Stimulated activated CD4-positive, alpha-beta T cell treated with anti-CD3 and anti-CD28 coated beads, Interleukin-15, amount 100 ng/mL, for 1 hour (primary cell): ENCODE measurements around the gene SENP1.
"Not testable (repeated sequence)": the region's sequence is repeated elsewhere in the genome, so short reads cannot be mapped to it uniquely, and the experiment has no call there.

Experiments
- DNase-seq, 2 donors: peaks; one replicate each; pipeline ENCODE4 v3.0.0-alpha.2; 2020; ENCODE audit warnings: low read depth in 1 of 2, low spot score in 1 of 2

Gene SENP1

DNA sequence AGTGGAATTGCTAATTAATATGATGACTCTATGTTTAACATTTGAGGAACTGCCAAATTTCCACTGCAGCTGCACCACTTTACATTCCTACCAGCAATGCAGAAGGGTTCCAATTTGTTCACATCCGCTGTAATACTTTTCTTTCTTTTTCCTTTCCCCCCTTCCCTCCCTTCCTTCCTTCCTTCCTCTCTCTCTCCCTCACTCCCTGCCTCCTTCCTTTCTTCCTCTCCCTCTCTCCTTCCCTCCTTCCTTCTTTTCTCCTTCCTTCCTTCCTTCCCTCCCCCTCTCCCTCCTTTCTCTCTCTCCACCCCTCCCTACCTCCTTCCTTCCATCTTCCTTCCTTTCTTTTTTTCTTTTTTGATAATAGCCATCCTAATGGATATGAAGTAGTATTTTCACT, 10.1 kb upstream of the SENP1 start:
- DNase-seq = no peak

DNA sequence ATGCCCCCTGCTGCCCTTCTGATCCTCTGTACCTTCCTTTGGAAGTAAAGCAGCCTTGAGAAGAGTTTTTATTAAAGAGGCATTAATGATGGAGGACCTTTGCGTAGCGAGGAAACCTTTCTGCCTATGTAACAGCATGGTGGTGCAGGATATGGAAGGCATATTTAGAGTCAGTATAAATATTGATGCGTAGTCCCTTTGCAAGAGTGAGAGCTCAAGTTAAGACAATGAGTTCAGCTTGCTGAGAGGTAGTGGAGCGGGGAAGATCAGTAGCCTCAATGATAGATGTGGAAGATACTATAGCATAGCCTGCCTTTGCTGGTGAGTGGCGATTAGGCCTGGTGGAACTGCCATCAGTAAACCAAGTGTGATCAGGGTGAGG, 5.4 kb upstream of the SENP1 start:
- not testable (repeated sequence) for DNase-seq

DNA sequence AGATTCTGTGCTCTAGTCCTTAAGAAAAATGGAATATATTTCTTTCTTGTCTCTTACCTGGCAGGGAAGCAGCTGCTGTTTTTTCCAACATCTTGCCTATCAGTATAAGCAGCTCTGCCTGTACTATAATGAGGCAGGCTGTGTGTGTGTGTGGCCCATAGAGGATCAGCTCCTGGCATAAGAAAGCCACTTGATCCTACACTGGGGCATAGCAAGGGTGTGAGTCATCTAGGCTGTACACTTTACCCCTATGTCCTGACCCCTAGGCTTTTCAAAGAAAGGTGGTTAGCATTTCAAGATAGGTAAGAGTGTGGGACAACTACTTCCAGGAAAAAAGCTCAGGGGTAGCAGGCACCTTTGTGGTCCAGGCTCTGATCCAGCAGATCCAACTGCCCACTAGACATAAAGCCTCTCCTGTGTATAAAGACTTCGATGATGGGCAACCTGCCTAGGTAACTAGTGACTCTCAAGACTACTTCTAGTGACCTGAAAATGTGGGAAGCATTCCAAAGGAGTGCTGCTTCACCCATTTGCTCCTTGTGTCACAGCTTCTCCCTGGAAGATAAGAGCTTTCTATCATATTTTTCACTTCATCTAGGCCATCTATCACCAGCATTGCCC, 4.9 kb upstream of the SENP1 start:
- no peak for DNase-seq

- DNase-seq = no peak
Measured at GRCh38 chr12:48109424-48109823, 3.5 kb upstream of the SENP1 start.

DNA sequence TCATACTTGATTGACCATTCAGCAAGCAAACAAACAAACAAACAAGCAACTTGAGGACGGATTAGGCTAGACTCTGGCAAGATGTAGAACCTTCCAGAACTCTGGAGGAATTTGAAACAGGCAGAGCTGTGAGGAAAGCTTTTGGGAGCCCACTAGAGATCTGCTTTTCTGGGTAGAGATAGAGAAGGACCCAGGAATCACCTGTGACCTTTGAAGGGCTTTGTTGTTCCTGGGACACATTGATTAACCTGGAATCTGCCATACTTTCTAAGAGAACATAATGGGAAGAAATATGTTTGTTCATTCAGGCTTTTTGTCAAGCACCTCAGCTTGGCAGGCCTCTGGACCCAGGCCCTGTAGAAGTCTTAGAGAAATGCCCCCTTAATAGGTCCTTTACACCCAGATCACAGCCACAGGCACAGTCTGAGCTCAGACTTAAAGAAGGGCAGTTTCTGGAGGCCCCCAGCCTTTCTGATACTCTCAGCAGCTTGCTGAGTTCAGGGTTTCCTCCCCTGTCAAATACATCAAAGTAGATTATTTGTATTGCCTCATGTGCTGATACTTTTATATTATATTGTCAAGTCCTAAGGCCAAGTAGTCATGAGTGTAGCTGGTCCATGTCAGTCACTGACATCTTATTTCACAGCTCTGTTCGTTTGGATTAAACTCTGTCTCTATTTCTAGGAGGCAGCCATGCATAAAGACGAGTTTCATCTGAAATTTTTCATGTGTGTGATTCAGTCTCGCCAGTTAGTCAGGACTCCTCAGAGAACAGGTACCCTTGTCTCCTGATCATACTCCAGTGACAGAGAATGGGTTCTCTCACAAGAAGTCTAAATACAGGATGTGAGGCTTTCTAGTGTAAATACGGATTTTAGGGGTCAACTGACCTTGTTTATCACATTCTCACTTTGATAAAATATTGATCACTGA, 1.1 kb upstream of the SENP1 start:
- no peak for DNase-seq

- peak; percentile 14 to 40 for DNase-seq
Measured at GRCh38 chr12:48105321-48105866, 485 bp downstream of the SENP1 start.

DNA sequence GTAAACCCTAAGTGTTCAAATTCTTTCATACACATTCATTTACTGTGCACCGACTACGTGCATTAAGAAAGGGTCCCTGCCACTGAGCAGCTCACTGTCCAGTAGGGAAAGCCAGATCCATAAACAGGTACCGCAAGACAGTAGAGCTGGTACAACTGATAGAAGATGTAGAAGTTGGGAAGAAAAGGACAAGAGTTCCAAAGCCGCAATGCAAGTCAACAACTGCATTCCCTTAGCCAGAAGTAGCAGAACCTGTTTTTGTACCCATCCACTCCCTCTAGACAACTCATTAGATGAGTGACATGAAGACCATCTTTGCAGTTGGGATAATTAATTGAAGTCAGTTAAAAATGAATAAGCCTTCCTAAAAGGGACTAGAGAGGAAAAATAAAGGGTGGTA, 1.3 kb downstream of the SENP1 start:
- DNase-seq = no peak

DNA sequence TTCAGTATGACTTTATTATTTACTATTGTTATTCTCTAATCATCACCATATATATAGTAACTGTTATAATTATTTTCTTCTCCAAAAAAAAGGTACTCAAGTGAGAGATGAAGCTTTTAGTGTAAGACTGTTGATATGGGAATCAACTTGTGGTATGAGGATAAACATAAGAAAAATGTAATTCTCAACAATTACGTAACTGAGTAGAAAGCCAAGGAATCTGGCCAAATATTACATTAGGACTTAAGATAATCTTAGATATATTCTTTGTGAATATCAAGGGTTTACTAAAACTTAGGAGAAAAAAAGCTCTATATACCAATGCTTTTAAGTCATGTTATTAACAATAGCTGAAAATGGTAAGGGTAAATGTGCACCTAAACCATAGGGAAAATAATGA, 13.3 kb downstream of the SENP1 start:
- no peak for DNase-seq

DNA sequence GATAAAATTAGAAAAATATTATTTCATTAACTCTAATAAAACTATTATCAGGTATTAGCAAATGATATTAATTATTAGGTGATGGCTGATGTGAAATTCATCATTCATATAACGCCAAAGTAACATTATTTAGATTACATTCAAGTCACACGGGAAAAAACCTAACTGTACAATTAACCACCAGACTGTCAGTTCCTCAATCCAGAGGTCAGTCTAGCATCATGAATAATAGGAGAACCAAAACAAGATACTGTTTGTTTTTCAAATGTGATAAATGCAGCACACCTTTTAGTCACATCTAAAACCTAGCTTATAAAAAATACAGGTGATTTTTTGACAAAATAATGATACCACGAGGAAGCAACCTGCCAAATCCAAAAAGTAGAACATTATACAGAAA, 19.6 kb downstream of the SENP1 start:
- no peak for DNase-seq

GRCh38 chr12:48084841-48085460, 20.9 kb downstream of the SENP1 start:
- no peak for DNase-seq

GRCh38 chr12:48084066-48084465, 21.8 kb downstream of the SENP1 start:
- DNase-seq = no peak

DNA sequence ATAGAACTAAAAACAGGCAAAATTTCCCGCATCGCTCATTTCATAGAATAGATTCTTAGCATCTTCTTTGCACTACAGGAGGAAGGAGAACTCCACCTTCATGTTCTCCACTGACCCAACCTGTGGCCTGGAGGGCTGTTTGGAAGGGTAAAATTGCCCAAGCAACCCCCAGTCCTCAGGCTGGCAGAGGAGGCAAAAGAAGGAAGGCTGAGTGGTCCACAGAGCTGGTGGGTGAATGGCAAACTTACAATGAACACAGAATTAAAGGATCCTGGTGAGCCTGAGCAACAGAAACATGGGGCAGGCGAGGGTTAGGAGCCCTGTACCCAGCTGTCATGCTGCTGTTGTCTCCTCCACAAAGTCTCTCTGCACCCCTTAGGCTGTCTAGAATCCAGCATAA, 25.1 kb downstream of the SENP1 start:
- DNase-seq = no peak

DNA sequence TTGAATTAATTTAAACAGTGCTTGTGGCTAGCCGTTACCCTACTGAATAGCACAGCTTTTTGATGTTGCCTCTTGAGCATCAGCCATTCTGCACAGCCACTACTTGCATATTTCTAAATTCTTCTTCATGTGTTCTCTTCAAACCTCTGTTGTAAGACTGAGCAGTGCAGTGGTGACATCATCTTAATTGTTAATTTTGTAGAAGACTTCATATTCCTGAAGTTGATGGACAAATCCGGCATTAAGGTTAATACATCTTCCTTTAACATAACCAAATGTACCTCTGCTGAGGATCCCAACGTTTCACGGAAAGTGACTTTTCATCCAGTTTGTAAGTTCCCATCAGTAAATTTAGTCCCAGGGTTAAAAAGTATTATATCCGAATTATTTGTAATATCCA, 25.6 kb downstream of the SENP1 start:
- no peak for DNase-seq

GRCh38 chr12:48078901-48079300, 27.0 kb downstream of the SENP1 start:
- no peak for DNase-seq

- no peak for DNase-seq
Measured at GRCh38 chr12:48077111-48077510, 28.8 kb downstream of the SENP1 start.

DNA sequence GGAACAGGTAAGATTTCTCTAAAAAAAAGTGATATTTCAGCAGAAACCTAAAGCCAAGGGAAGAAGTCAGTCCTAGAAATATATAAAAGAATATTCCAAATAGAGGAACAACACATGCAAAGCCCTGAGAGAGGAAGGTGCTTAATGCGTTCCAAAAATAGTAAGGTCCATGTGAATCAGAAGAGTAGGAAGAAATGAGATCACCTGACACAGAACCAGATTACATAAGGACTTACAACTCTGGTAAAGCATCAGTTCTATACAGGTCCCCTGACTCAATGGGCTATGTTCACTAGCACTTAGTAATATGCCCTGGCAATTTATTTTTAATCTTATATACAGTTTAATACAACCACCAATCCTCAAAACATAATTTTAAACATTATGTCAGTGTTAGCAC, 30.0 kb downstream of the SENP1 start:
- no peak for DNase-seq

GRCh38 chr12:48074266-48074665, 31.6 kb downstream of the SENP1 start:
- DNase-seq = no peak

- no peak for DNase-seq
Measured at GRCh38 chr12:48072266-48072665, 33.6 kb downstream of the SENP1 start.

GRCh38 chr12:48071808-48072207, 34.1 kb downstream of the SENP1 start:
- no peak for DNase-seq

DNA sequence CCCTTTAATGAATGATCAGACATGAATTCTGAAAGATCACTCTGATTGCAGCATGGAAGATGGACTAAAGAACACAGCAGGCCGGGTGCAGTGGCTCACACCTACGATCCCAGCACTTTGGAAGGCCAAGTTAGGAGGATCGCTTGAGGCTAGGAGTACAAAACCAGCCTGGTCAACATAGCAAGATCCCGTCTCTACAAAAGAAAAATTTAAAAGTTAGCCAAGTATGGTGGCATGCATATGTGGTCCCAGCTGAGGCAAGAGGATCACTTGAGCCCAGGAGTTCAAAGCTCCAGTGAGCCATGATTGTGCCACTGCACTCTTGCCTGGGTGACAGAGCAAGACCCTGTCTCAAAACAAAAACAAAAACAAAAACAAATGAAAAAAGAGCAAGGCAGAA, 35.1 kb downstream of the SENP1 start:
- DNase-seq = no peak

- DNase-seq = no peak
Measured at GRCh38 chr12:48070033-48070432, 35.8 kb downstream of the SENP1 start.

DNA sequence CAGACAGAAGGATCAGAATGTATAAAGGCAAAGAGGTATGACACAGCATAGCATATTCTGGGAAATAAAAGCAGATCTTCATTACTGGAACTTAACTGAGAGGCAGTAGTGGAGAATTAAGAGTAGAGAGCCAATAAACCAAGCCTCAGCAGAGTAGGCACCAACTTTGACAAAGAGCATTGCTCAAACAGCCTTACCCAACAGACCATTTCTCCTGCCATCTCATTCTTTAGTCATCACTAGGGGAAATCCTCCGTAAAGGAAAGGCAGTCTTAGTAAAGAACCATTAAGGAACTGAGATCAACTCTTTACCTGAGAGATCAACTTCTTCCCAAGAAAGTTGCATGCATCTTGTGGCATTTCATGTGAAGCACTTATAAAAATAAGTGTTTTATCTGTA, 36.6 kb downstream of the SENP1 start:
- no peak for DNase-seq
